GM21825 (cell line): ENCODE measurements around the gene C1orf198.

Experiments
- ATAC-seq: cut with Tn5 transposase; IDR thresholded peaks from one replicate; pipeline ENCODE4 v1.9.1; 2021; ENCODE audit warnings: mild to moderate bottlenecking, moderate library complexity; ENCODE audit not compliant: unreplicated experiment

C1orf198 gene

GRCh38 chr1:230867903-230868735, at the start of gene C1orf198:
Gene C1orf198 (minus strand): TSS chr1:230868521. CDS start chr1:230868512, 9 bp downstream.
- ATAC-seq: peak; percentile 88

GRCh38 chr1:230917284-230918135, 49.2 kb upstream of the C1orf198 start:
- ATAC-seq: no peak

GRCh38 chr1:230916587-230917283, 48.4 kb upstream of the C1orf198 start:
- no peak for ATAC-seq

GRCh38 chr1:230915078-230915477, 46.8 kb upstream of the C1orf198 start:
- ATAC-seq: no peak

GRCh38 chr1:230913496-230913895, 45.2 kb upstream of the C1orf198 start:
- no peak for ATAC-seq

GRCh38 chr1:230910755-230911117, 42.4 kb upstream of the C1orf198 start:
- no peak for ATAC-seq

GRCh38 chr1:230909974-230910754, 41.8 kb upstream of the C1orf198 start:
- ATAC-seq: no peak

- no peak for ATAC-seq
Observed at GRCh38 chr1:230907472-230908205, 39.3 kb upstream of the C1orf198 start.

GRCh38 chr1:230906226-230906625, 37.9 kb upstream of the C1orf198 start:
- ATAC-seq: no peak

- no peak for ATAC-seq
Observed at GRCh38 chr1:230905733-230906132, 37.4 kb upstream of the C1orf198 start.

GRCh38 chr1:230902349-230902923, 34.1 kb upstream of the C1orf198 start:
- no peak for ATAC-seq

GRCh38 chr1:230901671-230902070, 33.4 kb upstream of the C1orf198 start:
- ATAC-seq: no peak

GRCh38 chr1:230900984-230901383, 32.7 kb upstream of the C1orf198 start:
- no peak for ATAC-seq

GRCh38 chr1:230899841-230900251, 31.5 kb upstream of the C1orf198 start:
- no peak for ATAC-seq

- no peak for ATAC-seq
Observed at GRCh38 chr1:230898748-230899147, 30.4 kb upstream of the C1orf198 start.

GRCh38 chr1:230898144-230898543, 29.8 kb upstream of the C1orf198 start:
- no peak for ATAC-seq

- no peak for ATAC-seq
Observed at GRCh38 chr1:230896779-230897178, 28.5 kb upstream of the C1orf198 start.

GRCh38 chr1:230895452-230895851, 27.1 kb upstream of the C1orf198 start:
- ATAC-seq: no peak

- no peak for ATAC-seq
Observed at GRCh38 chr1:230894664-230895063, 26.3 kb upstream of the C1orf198 start.
